KOPT-K1 (cell line): ENCODE data around the gene SLC25A29.
"Not testable (repeated sequence)": the region's sequence is repeated elsewhere in the genome, so short reads cannot be mapped to it uniquely, and the experiment has no call there.

Source experiments
- H3K27ac ChIP-seq: fragments of 200-600 bp; sonication (generic); 2 replicates; pipeline ENCODE4 v1.5.1; 2016; ENCODE audit warnings: antibody characterized with exemption, mild to moderate bottlenecking, low read depth, low read length; ENCODE audit not compliant: poor library complexity, severe bottlenecking
- H3K36me3 ChIP-seq: fragments of 200-600 bp; sonication (generic); 2 replicates; pipeline ENCODE4 v1.5.1; 2017; ENCODE audit warnings: antibody characterized with exemption, mild to moderate bottlenecking, low read length, moderate library complexity; ENCODE audit not compliant: insufficient read depth
- H3K9me3 ChIP-seq: fragments of 200-600 bp; sonication (generic); 2 replicates; pipeline ENCODE4 v1.5.1; 2017; ENCODE audit warnings: antibody characterized with exemption, low read length, mild to moderate bottlenecking; ENCODE audit not compliant: insufficient read depth, poor library complexity, severe bottlenecking

Gene SLC25A29

GRCh38 chr14:100286484-100287191 lies 19.6 kb downstream of the SLC25A29 start:
- no peak overlapping the region for H3K27ac ChIP-seq
- peaks cover 46% of the 10 kb centered on the region; the same call in 1 of the 2 replicates for H3K36me3 ChIP-seq
- H3K9me3 ChIP-seq: no peaks in the 10 kb centered on the region

DNA sequence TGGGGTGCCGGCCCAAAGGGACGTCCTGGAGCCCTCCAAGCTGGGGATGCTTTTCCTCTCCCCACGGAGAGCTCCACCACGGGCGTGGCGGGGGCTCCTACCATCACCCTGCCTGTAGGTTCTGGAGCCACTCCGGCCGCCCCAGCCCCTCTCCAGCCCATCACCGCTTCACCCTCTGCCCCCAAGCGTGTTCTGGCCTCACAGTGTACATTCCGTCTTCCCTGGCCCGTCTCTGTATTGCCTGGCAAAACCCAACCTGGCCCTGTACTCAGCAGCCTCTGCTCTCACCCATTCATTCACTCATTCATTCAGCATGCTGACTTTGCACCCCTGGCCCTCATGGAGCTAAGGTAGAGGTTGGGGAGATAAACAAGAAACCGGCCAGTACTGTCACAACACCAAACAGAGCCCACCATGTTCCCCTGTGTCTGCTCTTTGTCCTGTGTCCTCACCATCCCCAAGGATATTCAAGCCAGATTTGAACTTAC lies 20.3 kb downstream of the SLC25A29 start:
- Histone ChIP-seq H3K36me3 (peaks cover 46% of the 10 kb centered on the region), H3K9me3 (no peaks in the 10 kb centered on the region), H3K27ac (peak overlapping the region; percentile 75)

GRCh38 chr14:100285021-100285912 lies 21.0 kb downstream of the SLC25A29 start:
- Histone ChIP-seq H3K27ac (peak overlapping the region; percentile 75), H3K36me3 (peaks cover 46% of the 10 kb centered on the region)

DNA sequence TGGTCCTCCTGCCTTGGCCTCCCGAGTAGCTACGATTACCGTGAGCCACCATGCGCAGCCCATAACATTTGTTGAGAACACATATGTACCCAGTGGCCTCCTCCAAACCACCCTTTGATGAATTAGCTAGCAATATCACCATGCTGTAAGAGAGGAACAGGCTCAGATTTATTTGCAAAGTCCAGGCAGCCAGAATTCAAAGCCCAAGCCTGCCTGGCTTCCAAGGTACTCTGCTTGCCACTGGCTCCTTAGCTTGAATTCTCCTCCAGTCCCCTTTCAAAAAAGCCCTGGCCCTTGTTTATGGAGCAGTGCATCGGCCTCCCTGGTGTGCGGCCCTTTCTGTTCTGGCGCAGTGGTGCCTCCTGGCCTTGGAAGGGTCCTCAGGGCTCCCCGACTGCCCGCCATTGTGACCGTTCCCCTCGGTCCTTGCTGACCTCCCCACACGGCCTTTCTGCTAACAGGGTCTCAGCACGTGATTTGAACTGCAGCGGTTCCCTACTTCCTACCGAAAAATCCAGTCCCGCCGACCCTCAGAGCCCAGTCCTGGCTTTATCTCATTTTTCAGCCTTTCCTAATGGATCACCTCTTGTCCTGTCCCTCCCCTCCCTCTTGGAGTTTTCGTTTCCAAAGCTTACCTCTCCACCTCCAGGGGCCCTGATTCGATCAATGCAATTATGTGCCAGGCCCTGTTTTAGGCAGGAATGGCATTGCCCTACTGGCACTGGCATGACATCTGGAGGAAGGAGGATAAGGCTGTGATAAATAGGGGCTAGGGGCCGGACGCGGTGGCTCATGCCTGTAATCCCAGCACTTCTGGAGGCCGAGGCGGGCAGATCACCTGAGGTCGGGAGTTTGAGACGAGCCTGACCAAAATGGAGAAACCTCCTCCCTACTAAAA lies 22.0 kb downstream of the SLC25A29 start:
- Histone ChIP-seq H3K36me3 (peaks cover 48% of the 10 kb centered on the region), H3K9me3 (no peaks in the 10 kb centered on the region), H3K27ac (no peak overlapping the region)

More at GRCh38 chr14:100285021-100285912, 21.0 kb downstream of the SLC25A29 start:
- no peaks in the 10 kb centered on the region for H3K9me3 ChIP-seq

- peaks cover 49% of the 10 kb centered on the region for H3K36me3 ChIP-seq
- H3K9me3 ChIP-seq, H3K27ac ChIP-seq: not testable (repeated sequence)
These were observed 22.8 kb downstream of the SLC25A29 start for GRCh38 chr14:100283436-100283835.

DNA sequence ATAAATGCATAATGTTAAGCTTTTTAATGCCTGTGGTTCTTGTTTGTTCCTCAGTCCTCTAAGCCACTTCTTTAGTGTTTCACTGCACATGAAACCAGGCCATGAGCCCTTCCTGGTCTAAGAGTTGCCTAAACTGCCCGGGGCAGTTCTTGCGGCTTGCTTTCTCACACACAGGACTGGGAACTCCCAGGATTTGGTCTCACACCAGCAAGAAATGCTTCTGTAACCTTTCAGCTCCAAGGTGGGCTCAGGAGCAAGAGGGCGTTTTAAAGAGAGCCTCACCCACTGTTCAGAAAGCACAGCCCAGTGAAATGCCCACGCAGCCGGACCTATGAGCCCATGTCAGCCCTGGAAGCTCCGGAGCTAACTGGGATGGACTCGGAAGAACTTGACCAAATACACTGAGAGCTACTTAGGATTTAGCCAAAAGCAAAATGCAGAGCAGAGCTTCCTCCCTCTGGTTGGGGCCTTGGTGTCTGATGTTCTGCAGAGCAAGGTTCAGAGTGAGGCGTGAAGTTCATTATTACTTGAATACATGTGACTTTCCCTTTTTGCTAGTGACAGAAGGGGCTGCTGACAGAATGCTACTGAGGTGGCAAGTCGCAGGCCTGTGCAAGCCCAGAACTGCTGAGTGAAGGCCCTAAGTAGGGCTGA lies 23.4 kb downstream of the SLC25A29 start:
- Histone ChIP-seq H3K27ac (no peak overlapping the region), H3K36me3 (peaks cover 54% of the 10 kb centered on the region), H3K9me3 (no peaks in the 10 kb centered on the region)

- Histone ChIP-seq H3K27ac (no peak overlapping the region), H3K9me3 (no peaks in the 10 kb centered on the region), H3K36me3 (peaks cover 63% of the 10 kb centered on the region)
These were observed 24.2 kb downstream of the SLC25A29 start for GRCh38 chr14:100282083-100282350.

- no peak overlapping the region for H3K27ac ChIP-seq
These were observed 24.8 kb downstream of the SLC25A29 start for GRCh38 chr14:100281286-100282082.

DNA sequence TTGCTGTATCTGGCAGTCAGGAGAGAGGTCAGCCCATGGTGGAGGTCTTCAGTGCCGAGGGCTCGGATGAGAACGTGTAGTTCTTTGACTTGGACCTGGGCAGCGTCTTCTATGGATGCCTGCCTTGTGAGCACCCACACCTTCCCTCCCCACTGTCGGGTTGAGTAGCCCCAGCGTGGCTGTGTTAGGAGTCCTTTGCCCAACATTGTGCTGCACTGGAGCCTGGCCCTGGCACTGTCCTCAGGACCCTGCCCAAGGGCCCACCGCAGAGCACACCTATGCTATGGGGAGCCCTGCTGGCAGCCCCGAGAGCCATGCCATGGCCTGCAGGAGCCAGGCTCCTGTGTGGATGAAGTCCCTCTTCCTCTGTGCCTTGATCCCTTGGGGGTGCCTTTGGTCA lies 26.7 kb downstream of the SLC25A29 start:
- peaks cover 87% of the 10 kb centered on the region for H3K36me3 ChIP-seq
- no peak overlapping the region for H3K27ac ChIP-seq

More at GRCh38 chr14:100281286-100282082, 24.8 kb downstream of the SLC25A29 start:
- Histone ChIP-seq H3K36me3 (peaks cover 68% of the 10 kb centered on the region), H3K9me3 (no peaks in the 10 kb centered on the region)

GRCh38 chr14:100279133-100279532 lies 27.1 kb downstream of the SLC25A29 start:
- Histone ChIP-seq H3K9me3 (no peaks in the 10 kb centered on the region), H3K27ac (no peak overlapping the region), H3K36me3 (peaks cover 92% of the 10 kb centered on the region)

More for the DNA sequence above, 26.7 kb downstream of the SLC25A29 start:
- H3K9me3 ChIP-seq: no peaks in the 10 kb centered on the region

- Histone ChIP-seq H3K27ac (no peak overlapping the region), H3K9me3 (no peaks in the 10 kb centered on the region), H3K36me3 (peaks cover 96% of the 10 kb centered on the region)
These were observed 27.5 kb downstream of the SLC25A29 start for GRCh38 chr14:100278702-100279101.

DNA sequence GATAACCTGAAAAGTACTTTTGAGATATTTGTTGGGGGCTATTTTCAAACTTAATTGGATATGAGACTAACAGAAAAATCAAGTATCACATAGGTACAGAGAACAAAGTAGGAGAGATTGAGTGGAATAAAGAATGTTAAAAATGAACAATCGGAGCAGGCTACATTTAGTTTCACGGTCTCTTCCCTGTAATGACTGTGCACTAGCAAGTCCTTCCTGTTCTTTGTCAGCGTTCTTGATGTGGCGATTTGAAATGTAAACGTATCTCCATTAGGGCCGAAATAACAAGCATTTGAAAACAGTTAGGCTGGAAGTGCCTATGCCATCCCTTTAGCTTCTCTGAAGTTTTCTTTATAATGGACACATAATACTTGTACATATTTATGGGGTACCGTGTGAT lies 31.0 kb downstream of the SLC25A29 start:
- peaks cover 86% of the 10 kb centered on the region for H3K36me3 ChIP-seq
- no peaks in the 10 kb centered on the region for H3K9me3 ChIP-seq
- H3K27ac ChIP-seq: no peak overlapping the region

DNA sequence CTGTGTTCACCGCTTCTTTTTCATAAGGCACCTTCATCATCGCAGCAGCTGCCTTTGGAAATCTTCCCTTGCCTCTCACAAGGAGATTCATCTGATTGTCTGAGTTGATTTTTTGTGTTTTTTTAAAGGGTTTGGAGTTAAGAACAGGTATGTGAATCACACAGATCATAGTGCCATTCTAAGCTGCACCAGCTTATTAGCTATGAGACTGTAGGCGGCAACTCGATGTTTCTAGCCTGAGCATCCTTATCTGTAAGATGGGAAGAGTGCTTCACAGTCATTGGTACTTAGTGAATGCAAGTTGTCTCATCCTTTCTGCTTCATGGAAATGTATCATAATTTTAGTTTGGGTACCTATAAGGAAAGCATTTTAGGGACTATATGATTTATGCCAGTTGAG lies 32.0 kb downstream of the SLC25A29 start:
- peaks cover 82% of the 10 kb centered on the region for H3K36me3 ChIP-seq
- no peaks in the 10 kb centered on the region for H3K9me3 ChIP-seq
- no peak overlapping the region for H3K27ac ChIP-seq
